MV-4-11 (cell line): ENCODE data around the gene CIITA.
A peak's percentile ranks its signal among the peaks of the same experiment; 100 is the strongest.
"Not testable (repeated sequence)": the region's sequence is repeated elsewhere in the genome, so short reads cannot be mapped to it uniquely, and the experiment has no call there.

Source experiments
- DNase-seq: peaks from one replicate; lab custom pipeline; 2025; lab: John Stamatoyannopoulos, UW

The CIITA gene, protein sequence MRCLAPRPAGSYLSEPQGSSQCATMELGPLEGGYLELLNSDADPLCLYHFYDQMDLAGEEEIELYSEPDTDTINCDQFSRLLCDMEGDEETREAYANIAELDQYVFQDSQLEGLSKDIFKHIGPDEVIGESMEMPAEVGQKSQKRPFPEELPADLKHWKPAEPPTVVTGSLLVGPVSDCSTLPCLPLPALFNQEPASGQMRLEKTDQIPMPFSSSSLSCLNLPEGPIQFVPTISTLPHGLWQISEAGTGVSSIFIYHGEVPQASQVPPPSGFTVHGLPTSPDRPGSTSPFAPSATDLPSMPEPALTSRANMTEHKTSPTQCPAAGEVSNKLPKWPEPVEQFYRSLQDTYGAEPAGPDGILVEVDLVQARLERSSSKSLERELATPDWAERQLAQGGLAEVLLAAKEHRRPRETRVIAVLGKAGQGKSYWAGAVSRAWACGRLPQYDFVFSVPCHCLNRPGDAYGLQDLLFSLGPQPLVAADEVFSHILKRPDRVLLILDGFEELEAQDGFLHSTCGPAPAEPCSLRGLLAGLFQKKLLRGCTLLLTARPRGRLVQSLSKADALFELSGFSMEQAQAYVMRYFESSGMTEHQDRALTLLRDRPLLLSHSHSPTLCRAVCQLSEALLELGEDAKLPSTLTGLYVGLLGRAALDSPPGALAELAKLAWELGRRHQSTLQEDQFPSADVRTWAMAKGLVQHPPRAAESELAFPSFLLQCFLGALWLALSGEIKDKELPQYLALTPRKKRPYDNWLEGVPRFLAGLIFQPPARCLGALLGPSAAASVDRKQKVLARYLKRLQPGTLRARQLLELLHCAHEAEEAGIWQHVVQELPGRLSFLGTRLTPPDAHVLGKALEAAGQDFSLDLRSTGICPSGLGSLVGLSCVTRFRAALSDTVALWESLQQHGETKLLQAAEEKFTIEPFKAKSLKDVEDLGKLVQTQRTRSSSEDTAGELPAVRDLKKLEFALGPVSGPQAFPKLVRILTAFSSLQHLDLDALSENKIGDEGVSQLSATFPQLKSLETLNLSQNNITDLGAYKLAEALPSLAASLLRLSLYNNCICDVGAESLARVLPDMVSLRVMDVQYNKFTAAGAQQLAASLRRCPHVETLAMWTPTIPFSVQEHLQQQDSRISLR

GRCh38 chr16:10876799-10877341, at the start of gene CIITA:
Gene CIITA, plus strand, starts transcription at chr16:10877202. Its CDS starts 129 bp downstream, at chr16:10877331.
- peak; percentile 99 for DNase-seq

DNA sequence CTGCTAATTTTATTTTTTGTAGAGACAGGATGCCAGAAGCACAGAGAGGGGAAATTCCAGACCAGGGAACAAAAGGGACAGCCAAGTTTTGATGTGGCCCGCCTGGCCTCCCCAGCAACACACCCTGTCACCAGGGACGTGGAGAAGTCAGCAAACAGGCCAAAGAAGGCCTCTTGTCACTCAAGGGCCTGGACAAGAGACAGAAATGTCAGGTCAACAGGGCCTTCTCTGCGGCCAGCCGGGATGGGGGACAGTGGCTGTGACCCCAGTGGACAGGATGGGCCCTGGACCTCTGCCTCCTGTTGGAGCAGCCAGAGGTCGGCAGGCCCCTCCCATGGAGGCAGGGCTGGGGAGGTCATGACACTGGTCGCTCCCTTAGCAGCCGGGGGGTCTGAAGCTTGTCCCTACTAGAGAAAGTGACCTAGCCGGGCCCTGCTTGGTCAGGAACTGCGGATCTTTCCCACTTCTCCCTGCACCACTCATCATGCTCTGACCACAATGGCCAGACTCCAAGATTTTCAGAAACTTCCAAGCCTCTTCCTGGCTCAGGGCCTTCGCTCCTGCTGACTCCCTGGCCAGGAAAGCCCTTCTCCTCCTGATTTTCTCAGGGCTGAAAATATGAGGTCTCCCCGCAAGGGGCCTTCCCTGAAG, 49.2 kb upstream of the CIITA start:
- no peak for DNase-seq

GRCh38 chr16:10828851-10829366, 48.1 kb upstream of the CIITA start:
- DNase-seq = no peak

GRCh38 chr16:10829390-10830098, 47.5 kb upstream of the CIITA start:
- not testable (repeated sequence) for DNase-seq

GRCh38 chr16:10830240-10830639, 46.8 kb upstream of the CIITA start:
- DNase-seq = not testable (repeated sequence)

GRCh38 chr16:10831894-10832886, 44.8 kb upstream of the CIITA start:
- DNase-seq = no peak

- DNase-seq = no peak
These were observed 43.7 kb upstream of the CIITA start for GRCh38 chr16:10833271-10833670.

DNA sequence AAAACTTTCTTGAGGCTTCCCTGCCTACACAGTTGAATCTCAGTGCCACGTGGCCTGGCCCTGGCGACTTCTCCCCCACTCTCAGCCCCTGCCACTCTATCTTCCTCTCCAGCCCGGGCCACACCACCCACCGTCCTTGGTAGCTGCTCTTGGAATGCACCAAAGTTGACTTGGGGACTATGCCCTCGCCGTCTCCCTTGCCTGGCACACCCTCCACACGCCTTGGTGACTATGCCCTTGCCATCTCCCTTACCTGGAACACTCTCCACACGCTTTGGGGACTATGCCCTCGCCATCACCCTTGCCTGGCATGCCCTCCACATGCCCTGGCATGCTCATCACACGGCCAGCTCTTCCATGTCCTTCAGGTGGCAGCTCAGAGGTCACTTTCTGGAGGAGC, 42.9 kb upstream of the CIITA start:
- no peak for DNase-seq

DNA sequence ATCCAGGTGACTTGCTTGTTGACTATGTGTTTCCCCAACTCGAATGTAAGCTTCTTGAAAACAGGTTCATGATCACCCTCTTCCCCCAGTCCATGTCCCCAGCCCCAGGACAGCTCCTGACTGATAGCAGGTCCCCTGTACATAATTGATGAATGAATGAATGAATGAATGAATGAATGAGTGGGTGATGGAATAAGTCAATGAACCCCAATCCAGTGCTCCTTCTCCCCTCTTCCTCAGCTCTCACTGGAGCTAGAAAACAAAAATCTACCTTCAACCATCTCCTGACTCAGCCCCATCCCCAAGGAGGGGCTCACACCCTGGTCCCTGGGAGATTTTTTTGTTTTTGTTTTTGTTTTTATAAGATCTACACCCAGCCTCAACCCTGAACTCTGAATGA, 42.2 kb upstream of the CIITA start:
- DNase-seq = no peak

DNA sequence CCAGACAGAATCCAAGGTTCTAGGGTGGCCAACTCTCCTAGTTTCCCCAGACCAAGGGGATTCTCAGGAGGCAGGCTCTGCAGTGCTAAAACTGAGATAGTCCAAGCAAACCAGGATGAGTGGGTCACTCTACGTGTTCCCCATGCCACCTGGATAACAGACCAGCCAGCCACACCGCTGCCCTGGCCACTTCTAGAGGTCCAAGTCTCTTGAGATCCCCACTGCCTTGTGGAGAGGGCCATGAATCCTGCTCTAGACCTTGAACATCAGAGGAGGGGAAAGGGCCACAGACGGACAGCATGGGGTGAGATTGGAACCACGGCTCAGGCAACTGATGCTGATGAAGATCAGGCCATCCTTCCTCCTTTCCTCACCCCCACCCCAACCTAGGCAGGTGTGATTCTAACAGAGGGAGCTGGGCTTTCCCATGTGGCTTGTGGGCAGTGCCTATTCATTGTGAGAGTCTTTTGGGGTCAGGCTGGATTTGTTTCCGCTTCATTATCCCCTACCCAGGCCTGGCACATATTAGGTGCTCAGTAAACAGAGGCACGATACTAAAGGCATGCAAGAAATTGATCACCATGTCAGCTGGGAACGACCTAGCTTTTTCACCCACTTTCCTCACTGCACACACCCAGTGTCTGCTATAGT, 41.6 kb upstream of the CIITA start:
- DNase-seq = no peak

- DNase-seq = no peak
These were observed 40.7 kb upstream of the CIITA start for GRCh38 chr16:10836174-10836853.

- no peak for DNase-seq
These were observed 38.3 kb upstream of the CIITA start for GRCh38 chr16:10838621-10839278.

- DNase-seq = no peak
These were observed 37.7 kb upstream of the CIITA start for GRCh38 chr16:10839279-10839666.

DNA sequence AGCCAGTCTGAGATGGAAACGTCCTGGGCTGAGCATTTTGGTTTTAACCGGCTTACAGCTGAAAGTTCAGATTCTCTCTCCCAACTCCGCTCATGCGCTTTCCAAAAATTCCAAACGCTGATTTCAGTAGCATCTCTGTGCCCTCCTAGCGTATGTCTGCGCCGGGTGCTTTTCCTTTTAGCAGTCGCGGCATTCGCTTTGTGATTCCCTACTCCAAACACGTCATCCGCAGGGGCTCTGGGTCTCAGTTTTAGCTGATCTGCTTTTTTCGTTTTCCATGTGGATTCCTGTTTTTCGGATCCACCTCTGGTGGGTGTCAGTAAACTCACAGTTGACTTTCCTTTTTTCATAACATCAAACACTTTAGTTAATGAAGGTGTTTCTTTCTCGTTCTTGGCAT, 36.3 kb upstream of the CIITA start:
- no peak for DNase-seq

DNA sequence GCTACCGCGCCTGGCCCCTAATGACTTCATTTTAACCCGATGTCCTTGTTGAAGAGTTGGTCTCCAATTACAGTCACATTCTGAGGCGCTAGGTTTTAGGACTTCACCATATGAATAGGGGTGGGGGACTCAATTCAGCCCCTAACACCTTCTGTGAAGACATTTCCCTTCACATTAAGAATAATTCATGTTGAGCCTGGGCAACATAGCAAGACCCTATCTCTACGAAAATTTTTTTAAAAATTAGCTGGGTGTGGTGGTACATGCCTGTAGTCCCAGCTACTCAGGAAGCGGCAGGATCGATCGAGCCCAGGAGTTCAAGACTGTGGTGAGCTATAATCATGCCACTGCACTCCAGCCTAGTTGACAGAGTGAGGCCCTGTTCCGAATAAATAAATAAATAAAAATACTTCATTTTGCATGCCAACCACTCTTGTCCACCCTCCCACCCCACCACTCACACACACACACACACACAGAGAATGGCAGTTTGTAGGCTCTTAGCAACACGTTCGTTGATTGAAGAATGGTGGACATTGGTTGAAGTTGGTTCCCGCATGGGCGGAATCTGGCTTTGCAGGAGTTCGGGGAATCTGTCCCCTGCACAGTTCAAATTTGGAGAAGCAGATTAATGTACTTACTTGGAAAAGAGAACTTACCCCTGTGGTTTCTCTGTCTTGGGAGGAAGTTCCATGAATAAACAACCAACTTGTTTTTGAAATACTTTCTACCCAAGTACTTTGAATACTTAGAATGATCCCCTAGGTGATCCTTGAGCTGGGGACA, 30.6 kb upstream of the CIITA start:
- peak; percentile 94 for DNase-seq

- DNase-seq = peak; percentile 57
These were observed 29.8 kb upstream of the CIITA start for GRCh38 chr16:10847176-10847575.
